Nephron progenitor cell (in vitro differentiated cells): ENCODE data around the gene WDR11.

ENCODE experiments used
- DNase-seq: peaks from one replicate; pipeline ENCODE4 v3.0.0; 2021
- H3K27ac Mint-ChIP-seq: 2 replicates; pipeline ENCODE4 v1.8.0; 2021; ENCODE audit warnings: mild to moderate bottlenecking, moderate library complexity, mixed read lengths
- H3K27me3 Mint-ChIP-seq: 2 replicates; pipeline ENCODE4 v1.8.0; 2021; ENCODE audit warnings: mild to moderate bottlenecking, low read depth, mixed read lengths; ENCODE audit not compliant: poor library complexity
- H3K36me3 Mint-ChIP-seq: 2 replicates; pipeline ENCODE4 v1.8.0; 2021; ENCODE audit warnings: low read depth, mixed read lengths
- H3K4me1 Mint-ChIP-seq: 2 replicates; pipeline ENCODE4 v1.8.0; 2021; ENCODE audit warnings: mixed read lengths
- H3K4me3 Mint-ChIP-seq: 2 replicates; pipeline ENCODE4 v1.8.0; 2021; ENCODE audit warnings: mild to moderate bottlenecking, moderate library complexity, mixed read lengths
- H3K9me3 Mint-ChIP-seq: 2 replicates; pipeline ENCODE4 v1.8.0; 2021; ENCODE audit warnings: mild to moderate bottlenecking, moderate library complexity, mixed read lengths
- CTCF ChIP-seq: fragments of 200-600 bp; sonication (generic); IDR thresholded peaks from 2 replicates; pipeline ENCODE4 v1.5.0; 2021; ENCODE audit warnings: antibody characterized with exemption

Gene WDR11

GRCh38 chr10:120850911-120851865, at the start of gene WDR11:
Gene WDR11, plus strand, starts transcription at chr10:120851362. Its CDS starts 59 bp downstream, at chr10:120851421.
- Mint-ChIP-seq H3K4me1 (peaks cover 33% of the 10 kb centered on the region), H3K4me3 (peak within 1 kb of the TSS; percentile 97), H3K27ac (peak within 1 kb of the TSS; percentile 75), H3K36me3 (peaks cover 36% of the 10 kb centered on the region), H3K27me3 (peaks cover 12% of the 10 kb centered on the region), H3K9me3 (peaks cover 18% of the 10 kb centered on the region)
- no peak for TF ChIP-seq CTCF
- DNase-seq: peak; percentile 85

GRCh38 chr10:120802935-120803334, 48.2 kb upstream of the WDR11 start:
- no peaks in the 10 kb centered on the region for H3K36me3 Mint-ChIP-seq
- no peak for DNase-seq
- no peak overlapping the region for H3K4me3 Mint-ChIP-seq
- H3K27me3 Mint-ChIP-seq: peaks cover 6% of the 10 kb centered on the region
- H3K27ac Mint-ChIP-seq: no peak overlapping the region
- H3K4me1 Mint-ChIP-seq: no peaks in the 10 kb centered on the region
- H3K9me3 Mint-ChIP-seq: peaks cover 5% of the 10 kb centered on the region
- TF ChIP-seq CTCF: no peak

- Mint-ChIP-seq H3K4me1 (no peaks in the 10 kb centered on the region), H3K9me3 (no peaks in the 10 kb centered on the region), H3K27ac (no peak overlapping the region), H3K27me3 (peaks cover 9% of the 10 kb centered on the region), H3K36me3 (no peaks in the 10 kb centered on the region), H3K4me3 (no peak overlapping the region)
- no peak for DNase-seq
- no peak for TF ChIP-seq CTCF
Observed at GRCh38 chr10:120803972-120804371, 47.2 kb upstream of the WDR11 start.

GRCh38 chr10:120805014-120805812, 45.9 kb upstream of the WDR11 start:
- Mint-ChIP-seq H3K27me3 (peaks cover 9% of the 10 kb centered on the region), H3K4me3 (no peak overlapping the region), H3K9me3 (no peaks in the 10 kb centered on the region), H3K4me1 (no peaks in the 10 kb centered on the region), H3K27ac (no peak overlapping the region), H3K36me3 (no peaks in the 10 kb centered on the region)
- peak; percentile 11 for TF ChIP-seq CTCF
- DNase-seq: no peak

GRCh38 chr10:120806081-120806480, 45.1 kb upstream of the WDR11 start:
- DNase-seq: no peak
- no peaks in the 10 kb centered on the region for H3K36me3 Mint-ChIP-seq
- H3K4me3 Mint-ChIP-seq: no peak overlapping the region
- peaks cover 9% of the 10 kb centered on the region for H3K27me3 Mint-ChIP-seq
- TF ChIP-seq CTCF: no peak
- no peaks in the 10 kb centered on the region for H3K9me3 Mint-ChIP-seq
- no peaks in the 10 kb centered on the region for H3K4me1 Mint-ChIP-seq
- H3K27ac Mint-ChIP-seq: no peak overlapping the region
